Measurements from ENCODE around the gene FAM180B.

FAM180B gene

DNA sequence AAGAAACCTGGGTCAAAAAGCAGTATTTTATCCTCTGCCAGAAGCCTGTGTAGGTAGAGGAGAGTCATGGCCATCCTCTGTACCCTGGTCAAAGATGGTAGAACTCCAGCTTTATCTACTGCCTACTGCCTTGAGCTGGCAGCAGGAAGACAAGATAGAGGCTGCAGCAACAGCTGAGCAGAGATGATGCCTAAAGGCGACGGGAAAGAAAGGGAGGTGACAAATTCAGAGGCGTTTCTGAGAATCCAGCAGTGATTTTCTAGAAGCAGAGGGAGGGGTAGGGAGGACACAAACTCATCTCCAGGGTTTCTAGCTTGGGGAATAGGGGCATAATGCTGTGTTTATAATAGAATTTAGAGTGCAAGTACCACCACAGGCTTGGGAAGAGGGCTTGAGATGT, 23.2 kb downstream of the FAM180B start:
- TF ChIP-seq, protein P1, sequence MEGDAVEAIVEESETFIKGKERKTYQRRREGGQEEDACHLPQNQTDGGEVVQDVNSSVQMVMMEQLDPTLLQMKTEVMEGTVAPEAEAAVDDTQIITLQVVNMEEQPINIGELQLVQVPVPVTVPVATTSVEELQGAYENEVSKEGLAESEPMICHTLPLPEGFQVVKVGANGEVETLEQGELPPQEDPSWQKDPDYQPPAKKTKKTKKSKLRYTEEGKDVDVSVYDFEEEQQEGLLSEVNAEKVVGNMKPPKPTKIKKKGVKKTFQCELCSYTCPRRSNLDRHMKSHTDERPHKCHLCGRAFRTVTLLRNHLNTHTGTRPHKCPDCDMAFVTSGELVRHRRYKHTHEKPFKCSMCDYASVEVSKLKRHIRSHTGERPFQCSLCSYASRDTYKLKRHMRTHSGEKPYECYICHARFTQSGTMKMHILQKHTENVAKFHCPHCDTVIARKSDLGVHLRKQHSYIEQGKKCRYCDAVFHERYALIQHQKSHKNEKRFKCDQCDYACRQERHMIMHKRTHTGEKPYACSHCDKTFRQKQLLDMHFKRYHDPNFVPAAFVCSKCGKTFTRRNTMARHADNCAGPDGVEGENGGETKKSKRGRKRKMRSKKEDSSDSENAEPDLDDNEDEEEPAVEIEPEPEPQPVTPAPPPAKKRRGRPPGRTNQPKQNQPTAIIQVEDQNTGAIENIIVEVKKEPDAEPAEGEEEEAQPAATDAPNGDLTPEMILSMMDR (IDR thresholded peaks at IDR 0.05; ENCODE audit: low read depth, low read length) = no peak
- no peak for DNase-seq (ENCODE audit: low read depth in 2 of 2)
- no peak overlapping the region for H3K4me3 ChIP-seq (replicated peaks in 1 of 2; ENCODE audit: low read depth in 2 of 2, low read length in 2 of 2)

DNA sequence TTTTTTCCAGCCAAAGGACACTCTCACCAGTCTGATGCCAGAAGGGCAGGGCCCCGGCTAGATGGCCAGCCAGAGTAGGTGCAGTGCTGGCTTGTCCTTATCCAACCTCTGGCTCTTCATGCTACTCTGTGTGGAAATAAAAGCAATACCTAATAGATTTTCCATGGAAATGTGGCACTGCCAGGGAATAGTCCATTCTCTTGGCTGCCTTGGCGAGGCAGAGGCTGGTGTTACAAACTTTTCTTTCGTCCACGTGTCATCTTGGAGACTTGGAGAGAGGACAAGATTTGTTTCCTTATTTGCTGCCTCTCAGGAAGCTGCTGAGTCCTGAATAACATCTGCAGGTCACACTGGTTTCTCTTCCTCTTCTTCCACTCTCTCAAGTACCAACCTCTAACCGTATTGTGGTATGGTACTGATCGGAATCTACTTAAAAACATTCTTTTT, 24.9 kb downstream of the FAM180B start:
- TF ChIP-seq, protein P1 (IDR thresholded peaks at IDR 0.05; ENCODE audit: low read depth, low read length) = no peak
- H3K4me3 ChIP-seq (replicated peaks in 1 of 2; ENCODE audit: low read depth in 2 of 2, low read length in 2 of 2) = no peak overlapping the region
- no peak for DNase-seq (ENCODE audit: low read depth in 2 of 2)

DNA sequence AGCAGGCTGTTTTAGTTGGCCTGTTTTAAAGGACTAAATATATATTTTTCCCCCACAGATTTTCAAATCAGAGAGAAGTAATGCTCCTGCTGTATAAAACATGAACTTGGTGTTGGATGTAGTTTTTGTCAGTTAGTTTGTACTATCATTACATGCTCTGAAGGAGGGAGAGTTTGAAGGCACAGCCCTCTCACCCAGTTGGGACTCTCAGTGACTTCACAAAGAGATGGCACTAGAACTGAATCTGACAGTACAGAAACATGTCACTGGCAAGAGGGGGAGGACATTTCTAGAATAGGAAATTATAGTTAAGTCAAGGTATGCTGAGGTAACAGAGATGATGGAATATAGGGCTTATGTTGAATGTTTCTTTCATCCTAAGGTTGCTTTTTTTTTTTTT, 28.8 kb downstream of the FAM180B start:
- H3K4me3 ChIP-seq (replicated peaks in 1 of 2; ENCODE audit: low read depth in 2 of 2, low read length in 2 of 2) = no peak overlapping the region
- no peak for DNase-seq (ENCODE audit: low read depth in 2 of 2)
- TF ChIP-seq, protein P1 (IDR thresholded peaks at IDR 0.05; ENCODE audit: low read depth, low read length) = no peak

DNA sequence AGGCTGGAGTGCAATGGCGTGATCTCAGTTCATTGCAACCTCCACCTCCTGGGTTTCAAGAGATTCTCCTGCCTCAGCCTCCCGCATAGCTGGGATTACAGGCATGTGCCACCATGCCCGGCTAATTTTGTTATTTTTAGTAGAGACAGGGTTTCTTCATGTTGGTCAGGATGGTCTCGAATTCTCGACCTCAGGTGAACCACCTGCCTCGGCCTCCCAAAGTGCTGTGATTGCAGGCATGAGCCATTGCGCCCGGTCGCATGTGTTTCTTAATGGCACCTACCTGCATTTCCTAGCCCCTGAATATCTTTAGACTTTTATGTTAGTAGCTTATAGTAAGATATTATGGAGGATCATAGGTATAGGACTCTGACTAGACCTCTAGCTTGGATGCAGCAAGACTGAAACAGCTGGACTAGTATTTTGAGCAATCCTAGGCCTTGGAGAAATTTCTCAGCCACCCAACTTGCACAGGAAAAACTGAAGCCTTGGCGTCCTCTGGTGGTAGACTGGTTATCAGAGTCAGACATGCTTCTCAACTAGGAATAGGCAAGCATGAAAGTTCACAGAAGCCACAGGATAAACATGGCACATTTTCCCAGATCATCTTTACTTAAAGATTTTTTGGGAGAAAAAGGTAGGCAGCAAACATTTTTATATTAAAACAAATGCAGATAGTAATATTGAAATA, 30.4 kb downstream of the FAM180B start:
- no peak overlapping the region for H3K4me3 ChIP-seq (replicated peaks in 1 of 2; ENCODE audit: low read depth in 2 of 2, low read length in 2 of 2)
- DNase-seq (ENCODE audit: low read depth in 2 of 2) = peak; percentile 88 to 89
- TF ChIP-seq, protein P1 (IDR thresholded peaks at IDR 0.05; ENCODE audit: low read depth, low read length) = peak; percentile 95

DNA sequence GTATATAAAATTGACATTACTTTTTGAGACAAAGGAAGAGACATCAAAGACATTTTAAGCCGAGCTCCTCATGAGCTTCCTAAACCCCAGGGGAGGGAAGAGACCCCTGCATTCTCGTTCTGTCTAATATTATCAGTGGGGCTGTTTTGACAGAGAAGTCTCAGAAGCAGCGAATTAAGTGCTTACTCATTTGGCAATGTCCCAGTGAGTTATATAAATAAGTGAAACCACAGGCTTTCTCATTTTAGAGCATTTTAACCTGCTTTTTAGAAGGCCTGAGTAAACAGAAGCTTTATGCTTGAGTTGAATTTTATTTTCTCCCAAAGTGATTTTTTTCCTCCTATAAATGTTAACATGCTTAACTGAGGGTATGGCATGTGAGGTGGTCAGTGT, 30.9 kb downstream of the FAM180B start:
- peak; percentile 45 to 69 for DNase-seq (ENCODE audit: low read depth in 2 of 2)
- TF ChIP-seq, protein P1 (IDR thresholded peaks at IDR 0.05; ENCODE audit: low read depth, low read length) = no peak
- no peak overlapping the region for H3K4me3 ChIP-seq (replicated peaks in 1 of 2; ENCODE audit: low read depth in 2 of 2, low read length in 2 of 2)

DNA sequence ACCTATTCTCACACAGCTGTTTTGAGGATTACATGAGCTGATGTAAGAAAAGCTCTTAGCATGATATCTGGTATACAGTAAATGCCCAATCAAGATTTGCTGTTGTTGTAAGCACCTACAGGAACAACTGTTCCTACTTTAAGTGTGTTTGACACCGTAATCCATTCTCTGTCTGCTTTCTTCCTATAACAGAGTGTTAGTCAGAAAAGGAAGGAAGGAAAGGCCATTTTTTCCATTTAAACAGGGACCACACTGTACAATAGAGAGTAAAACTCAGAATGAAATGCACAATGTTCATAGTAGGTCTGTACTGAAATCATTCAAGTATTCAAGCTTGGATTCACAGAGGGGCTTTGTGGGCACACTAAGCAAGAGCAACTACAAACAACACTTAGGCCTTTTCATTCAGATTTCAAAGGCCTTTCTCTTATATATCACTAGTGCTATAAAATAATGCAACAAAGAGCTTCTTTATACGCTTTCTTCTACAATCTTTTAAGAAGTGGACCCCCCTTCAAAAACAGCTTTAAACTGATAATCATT, 34.4 kb downstream of the FAM180B start:
- no peak overlapping the region for H3K4me3 ChIP-seq (replicated peaks in 1 of 2; ENCODE audit: low read depth in 2 of 2, low read length in 2 of 2)
- TF ChIP-seq, protein P1 (IDR thresholded peaks at IDR 0.05; ENCODE audit: low read depth, low read length) = no peak
- DNase-seq (ENCODE audit: low read depth in 2 of 2) = no peak
